PC-3 (cell line): ENCODE results near the gene ZFHX3. TPM values are rescaled to one million over a fixed set of nuclear protein-coding genes. Genes with fewer than 3 reads are reported as not detected.
A peak's percentile ranks its signal among the peaks of the same experiment; 100 is the strongest.

ENCODE experiments used
- ATAC-seq: fragments of 200-7000 bp; cut with Tn5 transposase; 2 replicates; pipeline ENCODE4 v1.9.1; 2020; ENCODE audit warnings: mild to moderate bottlenecking, moderate library complexity
- BruUV-seq: library from RNA; stranded (reverse); fragments of 400-500 nt; replicated peaks from 2 replicates; lab custom pipeline; 2021; lab: Mats Ljungman, UMichigan
- CTCF ChIA-PET: fragments of 300-600 bp; sonication (Branson Sonifier 250); formaldehyde crosslinking; loops from one replicate; lab custom pipeline; 2022; ENCODE audit warnings: antibody characterized with exemption; lab: Charles Lee
- POLR2A ChIA-PET: fragments of 300-600 bp; sonication (Branson Sonifier 250); formaldehyde crosslinking; loops from one replicate; lab custom pipeline; 2022; ENCODE audit warnings: antibody characterized with exemption; ENCODE audit not compliant: unreplicated experiment; lab: Charles Lee
- DNase-seq: peaks from one replicate; pipeline ENCODE4 v3.0.0-alpha.2; 2015
- H2AFZ ChIP-seq: fragments of 300-600 bp; sonication (generic); 2 replicates; pipeline ENCODE4 v1.6.0; 2016; ENCODE audit warnings: antibody characterized with exemption, low read length
- H3F3A ChIP-seq: fragments of 300-600 bp; sonication (generic); one replicate; pipeline ENCODE4 v1.6.0; 2017; ENCODE audit warnings: antibody characterized with exemption, low read length, control low read depth, mild to moderate bottlenecking; ENCODE audit not compliant: unreplicated experiment
- H3K27ac ChIP-seq: fragments of 300-600 bp; sonication (generic); 2 replicates; pipeline ENCODE4 v1.5.1; 2016; ENCODE audit warnings: mild to moderate bottlenecking, low read length
- H3K27me3 ChIP-seq: fragments of 300-600 bp; sonication (generic); 2 replicates; pipeline ENCODE4 v1.6.1; 2016; ENCODE audit warnings: low read length, mixed read lengths
- H3K36me3 ChIP-seq: fragments of 300-600 bp; sonication (generic); 2 replicates; pipeline ENCODE4 v1.6.1; 2016; ENCODE audit warnings: low read depth, mixed run types, low read length, mixed read lengths
- H3K4me1 ChIP-seq: fragments of 300-600 bp; sonication (generic); 2 replicates; pipeline ENCODE4 v1.5.1; 2016; ENCODE audit warnings: low read length; ENCODE audit not compliant: insufficient read depth
- H3K4me2 ChIP-seq: fragments of 300-600 bp; sonication (generic); 2 replicates; pipeline ENCODE4 v1.6.0; 2016; ENCODE audit warnings: low read length
- H3K4me3 ChIP-seq: fragments of 300-600 bp; sonication (generic); 2 replicates; pipeline ENCODE4 v1.5.1; 2016; ENCODE audit warnings: mild to moderate bottlenecking, low read length, mixed read lengths
- H3K79me2 ChIP-seq: fragments of 300-600 bp; sonication (generic); 2 replicates; pipeline ENCODE4 v1.6.1; 2017; ENCODE audit warnings: low read length, mixed read lengths
- H3K9ac ChIP-seq: fragments of 300-600 bp; sonication (generic); 2 replicates; pipeline ENCODE4 v1.6.0; 2016; ENCODE audit warnings: mild to moderate bottlenecking, low read length
- H3K9me2 ChIP-seq: fragments of 300-600 bp; sonication (generic); replicated peaks from 2 replicates; pipeline ENCODE4 v1.6.1; 2016; ENCODE audit warnings: mixed run types, low read length, mixed read lengths
- H3K9me3 ChIP-seq: fragments of 300-600 bp; sonication (generic); 2 replicates; pipeline ENCODE4 v1.6.1; 2016; ENCODE audit warnings: low read length, mixed read lengths
- H4K20me1 ChIP-seq: fragments of 300-600 bp; sonication (generic); 2 replicates; pipeline ENCODE4 v1.6.1; 2016; ENCODE audit warnings: low read length, mixed read lengths
- CTCF ChIP-seq: fragments of 300-600 bp; sonication (generic); conservative IDR thresholded peaks from 2 replicates; pipeline ENCODE4 v1.5.1; 2017; ENCODE audit warnings: antibody characterized with exemption, low read depth, mild to moderate bottlenecking, low read length
- EZH2 ChIP-seq: fragments of 300-600 bp; sonication (generic); IDR thresholded peaks from one replicate; pipeline ENCODE4 v1.6.1; 2017; ENCODE audit warnings: antibody characterized with exemption, mild to moderate bottlenecking, low read length; ENCODE audit not compliant: unreplicated experiment
- EZH2phosphoT487 ChIP-seq: fragments of 300-600 bp; sonication (generic); IDR thresholded peaks from 2 replicates; pipeline ENCODE4 v1.6.1; 2018; ENCODE audit warnings: mild to moderate bottlenecking, antibody characterized with exemption, low read length, borderline replicate concordance
- intact Hi-C: fragments of 100-400 bp; cut with micrococcal nuclease; formaldehyde crosslinking; loops from 2 replicates; pipeline ENCODE4 v1.9.0; 2023
- total RNA-seq: library from RNA; depleted of rRNA; stranded (reverse); fragments of >200 nt; gene quantifications from 2 replicates; pipeline ENCODE4 v1.2.3, GENCODE V29; 2014

Gene ZFHX3
- total RNA-seq, 1 experiment from 2014 or later = 3.5 TPM

DNA sequence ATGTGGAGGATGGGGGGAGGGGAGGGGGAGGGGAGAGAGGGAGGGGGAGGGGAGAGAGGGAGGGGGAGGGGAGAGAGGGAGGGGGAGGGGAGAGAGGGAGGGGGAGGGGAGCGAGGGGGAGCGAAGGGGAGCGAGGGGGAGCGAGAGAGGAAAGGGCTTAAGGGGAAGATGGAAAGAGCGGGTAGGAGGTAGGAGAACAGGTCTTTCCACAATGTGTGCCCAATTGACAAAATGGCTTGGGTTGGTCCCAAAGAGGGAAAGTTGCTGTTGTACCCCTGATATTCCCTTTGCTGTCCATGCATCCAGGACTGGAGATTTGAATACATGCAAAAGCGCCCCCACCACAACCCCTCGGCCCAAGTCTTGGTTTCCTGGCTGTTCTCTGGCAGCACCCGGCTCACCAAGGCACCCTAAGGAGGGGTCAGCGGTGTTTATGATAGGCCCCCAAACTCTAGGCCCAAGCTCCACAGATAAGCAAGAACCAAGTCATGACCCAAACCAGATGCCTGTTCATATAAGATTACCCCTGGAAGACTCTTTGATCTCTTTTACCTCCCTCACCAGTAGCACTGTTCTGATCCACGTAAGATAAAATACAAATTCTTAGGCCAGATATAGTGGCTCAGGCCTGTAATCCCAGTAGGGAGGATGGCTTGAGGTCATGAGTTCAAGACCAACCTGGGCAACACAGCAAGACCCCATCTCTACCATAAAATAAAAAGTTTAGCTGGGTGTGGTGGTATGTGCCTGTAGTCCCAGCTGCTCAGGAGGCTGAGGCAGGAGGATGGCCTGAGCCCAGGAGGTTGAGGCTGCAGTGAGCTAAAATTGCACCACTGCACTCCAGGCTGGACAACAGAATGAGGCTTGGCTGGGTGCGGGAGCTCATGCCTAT lies 119.6 kb downstream of the ZFHX3 start:
- Histone ChIP-seq H3K27ac (peak overlapping the region; percentile 46), H4K20me1 (no peaks in the 10 kb centered on the region), H3K4me3 (no peak overlapping the region), H3K36me3 (no peaks in the 10 kb centered on the region), H3K9me2 (no peaks in the 10 kb centered on the region), H3K9ac (no peak overlapping the region), H2AFZ (no peak overlapping the region), H3F3A (no peaks in the 10 kb centered on the region), H3K4me1 (peaks cover 44% of the 10 kb centered on the region), H3K9me3 (no peaks in the 10 kb centered on the region), H3K79me2 (peaks cover 40% of the 10 kb centered on the region), H3K27me3 (no peaks in the 10 kb centered on the region), H3K4me2 (peak overlapping the region; percentile 43; the same call in 1 of the 2 replicates)
- DNase-seq = peak; percentile 66
- CTCF ChIA-PET = interaction anchor here (0.5 kb wide), 1 partner anchor 244 kb away, joined by 3 read pairs; no protein-coding TSS in a partner anchor
- POLR2A ChIA-PET = no interaction called here
- no peak for TF ChIP-seq EZH2phosphoT487
- TF ChIP-seq EZH2 = no peak
- TF ChIP-seq CTCF = no peak
- no TSS peak for BruUV-seq
- ATAC-seq = no peak
- intact Hi-C loops = loop anchor here (5.0 kb wide), 2 partner anchors 51 to 119 kb away; partner anchors contain the start of gene ZFHX3

- intact Hi-C loops = loop anchor here (5.0 kb wide), 2 partner anchors 50 to 120 kb away; partner anchors contain the start of gene ZFHX3
- peak; percentile 96 for DNase-seq
- CTCF ChIA-PET = no interaction called here
These were observed 120.5 kb downstream of the ZFHX3 start for GRCh38 chr16:72927199-72928089.

More at GRCh38 chr16:72927199-72928089, 120.5 kb downstream of the ZFHX3 start:
- peak overlapping the region; percentile 92 for H3K27ac ChIP-seq
- H3K36me3 ChIP-seq = no peaks in the 10 kb centered on the region
- H3K9me2 ChIP-seq = no peaks in the 10 kb centered on the region
- H3F3A ChIP-seq = no peaks in the 10 kb centered on the region
- peak overlapping the region; percentile 62 for H3K4me3 ChIP-seq
- TF ChIP-seq EZH2phosphoT487 (peak; percentile 92), EZH2 (no peak)
- peak overlapping the region; percentile 67 for H3K9ac ChIP-seq
- peak overlapping the region; percentile 85 for H3K4me2 ChIP-seq
- no TSS peak for BruUV-seq
- peak overlapping the region; percentile 49 for H2AFZ ChIP-seq
- H3K79me2 ChIP-seq = peaks cover 35% of the 10 kb centered on the region
- no peaks in the 10 kb centered on the region for H3K27me3 ChIP-seq
- peaks cover 44% of the 10 kb centered on the region for H3K4me1 ChIP-seq
- POLR2A ChIA-PET = no interaction called here
- peak; percentile 94 for ATAC-seq
- H3K9me3 ChIP-seq = no peaks in the 10 kb centered on the region
- H4K20me1 ChIP-seq = no peaks in the 10 kb centered on the region
